OCI-LY7 (cell line): ENCODE results near the gene DAGLA. TPM values are rescaled to one million over a fixed set of nuclear protein-coding genes. Genes with fewer than 3 reads are reported as not detected.

Experiments used
- BruUV-seq: library from RNA; stranded (reverse); fragments of 400-500 nt; replicated peaks from 2 replicates; lab custom pipeline; 2021; lab: Mats Ljungman, UMichigan
- CTCF ChIA-PET: fragments of 300-600 bp; sonication (Branson Sonifier 250); formaldehyde crosslinking; loops from one replicate; lab custom pipeline; 2022; ENCODE audit warnings: antibody characterized with exemption; ENCODE audit not compliant: unreplicated experiment; lab: Charles Lee
- POLR2A ChIA-PET: fragments of 300-600 bp; sonication (Branson Sonifier 250); formaldehyde crosslinking; loops from one replicate; lab custom pipeline; 2022; ENCODE audit warnings: antibody characterized with exemption; lab: Charles Lee
- DNase-seq: peaks from one replicate; pipeline ENCODE4 v3.0.0-alpha.2; 2015; ENCODE audit warnings: low spot score
- H2AFZ ChIP-seq: fragments of 200-600 bp; sonication (generic), shearing (Covaris generic); 2 replicates; pipeline ENCODE4 v1.6.1; 2014; ENCODE audit warnings: mild to moderate bottlenecking, antibody characterized with exemption, low read length, moderate library complexity
- H3K27ac ChIP-seq: fragments of 200-600 bp; sonication (generic); 2 replicates; pipeline ENCODE4 v1.5.1; 2014; ENCODE audit warnings: mixed run types, low read depth, mild to moderate bottlenecking, moderate library complexity, low read length, inconsistent platforms; ENCODE audit not compliant: poor library complexity, severe bottlenecking
- H3K36me3 ChIP-seq: fragments of 200-600 bp; sonication (generic); 2 replicates; pipeline ENCODE4 v1.6.1; 2014; ENCODE audit warnings: mild to moderate bottlenecking, antibody characterized with exemption, low read length, moderate library complexity, mixed read lengths; ENCODE audit not compliant: insufficient read depth
- H3K4me1 ChIP-seq: fragments of 200-600 bp; sonication (generic); 2 replicates; pipeline ENCODE4 v1.5.1; 2014; ENCODE audit warnings: mild to moderate bottlenecking, low read length; ENCODE audit not compliant: insufficient read depth, poor library complexity, severe bottlenecking
- H3K4me2 ChIP-seq: fragments of 200-600 bp; sonication (generic); 2 replicates; pipeline ENCODE4 v1.6.1; 2014; ENCODE audit warnings: mild to moderate bottlenecking, low read length
- H3K4me3 ChIP-seq: fragments of 200-600 bp; sonication (generic); 2 replicates; pipeline ENCODE4 v1.5.1; 2014; ENCODE audit warnings: mild to moderate bottlenecking, low read depth, low read length; ENCODE audit not compliant: poor library complexity, severe bottlenecking
- H3K79me2 ChIP-seq: fragments of 200-600 bp; sonication (generic); 2 replicates; pipeline ENCODE4 v1.6.1; 2016; ENCODE audit warnings: low read depth, mild to moderate bottlenecking, low read length, moderate library complexity, mixed read lengths; ENCODE audit not compliant: insufficient read depth
- H3K9me2 ChIP-seq: fragments of 200-600 bp; sonication (generic); 2 replicates; pipeline ENCODE4 v1.6.1; 2016; ENCODE audit warnings: mild to moderate bottlenecking, low read length, mixed read lengths; ENCODE audit not compliant: insufficient read depth
- H3K9me3 ChIP-seq: fragments of 200-600 bp; sonication (generic); 2 replicates; pipeline ENCODE4 v1.6.1; 2014; ENCODE audit warnings: mild to moderate bottlenecking, mixed run types, low read length, mixed read lengths
- H4K20me1 ChIP-seq: fragments of 200-600 bp; sonication (generic); 2 replicates; pipeline ENCODE4 v1.6.1; 2014; ENCODE audit warnings: mild to moderate bottlenecking, antibody characterized with exemption, low read length, moderate library complexity, mixed read lengths; ENCODE audit not compliant: insufficient read depth
- CTCF ChIP-seq: fragments of 200-600 bp; sonication (generic); conservative IDR thresholded peaks from 2 replicates; pipeline ENCODE4 v1.5.1; 2014; ENCODE audit warnings: mild to moderate bottlenecking, antibody characterized with exemption, low read length, moderate library complexity, mixed read lengths
- EZH2phosphoT487 ChIP-seq: fragments of 200-600 bp; sonication (generic); IDR thresholded peaks from 2 replicates; pipeline ENCODE4 v1.6.1; 2018; ENCODE audit warnings: low read depth, borderline replicate concordance, mild to moderate bottlenecking, mixed run types, antibody characterized with exemption, low read length, moderate library complexity, mixed read lengths
- intact Hi-C: fragments of 100-400 bp; cut with micrococcal nuclease; formaldehyde crosslinking; loops from one replicate; pipeline ENCODE4 v1.10.0; 2022; ENCODE audit not compliant: unreplicated experiment
- total RNA-seq, 2 experiments: library from RNA; depleted of rRNA in 1 of 2; stranded (reverse); fragments of >200 nt in 1 of 2; shearing (Covaris generic) in 1 of 2; gene quantifications; 2 replicates each; pipeline ENCODE4 v1.2.3, GENCODE V29; 2014 to 2022

DAGLA gene
- total RNA-seq, 2 experiments from 2014 or later, result not detected

GRCh38 chr11:61731211-61731951, 51.2 kb downstream of the DAGLA start:
- H3K4me3 ChIP-seq, result no peak overlapping the region
- H3K9me2 ChIP-seq, result no peaks in the 10 kb centered on the region
- no peak overlapping the region for H3K27ac ChIP-seq
- ChIA-PET POLR2A (no interaction called here), CTCF (no interaction called here)
- H3K79me2 ChIP-seq, result no peaks in the 10 kb centered on the region
- DNase-seq, result no peak
- H4K20me1 ChIP-seq, result no peaks in the 10 kb centered on the region
- no TSS peak for BruUV-seq
- no peaks in the 10 kb centered on the region for H3K4me1 ChIP-seq
- no peak overlapping the region for H2AFZ ChIP-seq
- TF ChIP-seq CTCF, result no peak
- no peak for TF ChIP-seq EZH2phosphoT487
- H3K9me3 ChIP-seq, result no peaks in the 10 kb centered on the region
- no peak overlapping the region for H3K4me2 ChIP-seq
- intact Hi-C loops, result loop anchor here (5.0 kb wide), 1 partner anchor 49 kb away; the partner anchor contains the start of gene DAGLA
- H3K36me3 ChIP-seq, result no peaks in the 10 kb centered on the region

- Histone ChIP-seq H3K4me1 (no peaks in the 10 kb centered on the region), H3K4me3 (no peak overlapping the region), H3K9me3 (no peaks in the 10 kb centered on the region), H3K36me3 (no peaks in the 10 kb centered on the region), H3K79me2 (no peaks in the 10 kb centered on the region), H3K4me2 (no peak overlapping the region), H3K9me2 (no peaks in the 10 kb centered on the region), H2AFZ (no peak overlapping the region), H3K27ac (no peak overlapping the region), H4K20me1 (no peaks in the 10 kb centered on the region)
- CTCF ChIA-PET, result no interaction called here
- POLR2A ChIA-PET, result no interaction called here
- no TSS peak for BruUV-seq
- TF ChIP-seq EZH2phosphoT487 (no peak), CTCF (no peak)
- intact Hi-C loops, result loop anchor here (5.0 kb wide), 1 partner anchor 50 kb away; the partner anchor contains the start of gene DAGLA
- no peak for DNase-seq
These were observed 51.9 kb downstream of the DAGLA start for GRCh38 chr11:61731952-61732675.
